Measurements from ENCODE around the gene AWAT1. TPM values are rescaled to one million over a fixed set of nuclear protein-coding genes. Genes with fewer than 3 reads are reported as not detected.

The AWAT1 gene
- total and polyA plus RNA-seq, 4 donors = not detected

GRCh38 chrX:70226048-70226447 is 8.4 kb upstream of the AWAT1 start:
- no peak overlapping the region for H3K27ac ChIP-seq (ENCODE audit: low read depth in 1 of 2, low read length in 1 of 2)
- no peaks in the 10 kb centered on the region for H3K36me3 ChIP-seq (ENCODE audit: control insufficient read depth in 4 of 4, insufficient read depth in 4 of 4, low read length in 4 of 4)

GRCh38 chrX:70226687-70227086 is 7.8 kb upstream of the AWAT1 start:
- no peak overlapping the region for H3K27ac ChIP-seq (ENCODE audit: low read depth in 1 of 2, low read length in 1 of 2)
- no peaks in the 10 kb centered on the region for H3K4me1 ChIP-seq (ENCODE audit: control insufficient read depth in 5 of 5, insufficient read depth in 5 of 5, low read length in 5 of 5)
- WGBS, 2 donors = 76 to 100% methylated on average over 2 of the region's 2 CpGs
- no peaks in the 10 kb centered on the region for H3K9me3 ChIP-seq (ENCODE audit: control insufficient read depth in 4 of 4, insufficient read depth in 3 of 4, low read length in 3 of 4)
- no peak overlapping the region for H3K4me3 ChIP-seq
- H3K27me3 ChIP-seq (ENCODE audit: control insufficient read depth in 3 of 3, insufficient read depth in 3 of 3, low read length in 2 of 3) = no peaks in the 10 kb centered on the region
- H3K36me3 ChIP-seq (ENCODE audit: control insufficient read depth in 4 of 4, insufficient read depth in 4 of 4, low read length in 4 of 4) = no peaks in the 10 kb centered on the region
- no peak overlapping the region for H3K9ac ChIP-seq (ENCODE audit: insufficient read depth in 1 of 2, low read length in 2 of 2)
- ATAC-seq (ENCODE audit: insufficient read depth, low FRiP score) = no peak
- no peak for DNase-seq
- TF ChIP-seq CTCF (IDR thresholded peaks at IDR 0.05; ENCODE audit: control extremely low read depth, extremely low read depth) = no peak

More at GRCh38 chrX:70226048-70226447, 8.4 kb upstream of the AWAT1 start:
- Histone ChIP-seq H3K9me3 (ENCODE audit: control insufficient read depth in 4 of 4, insufficient read depth in 3 of 4, low read length in 3 of 4) (no peaks in the 10 kb centered on the region), H3K4me3 (no peak overlapping the region), H3K4me1 (ENCODE audit: control insufficient read depth in 5 of 5, insufficient read depth in 5 of 5, low read length in 5 of 5) (no peaks in the 10 kb centered on the region), H3K27me3 (ENCODE audit: control insufficient read depth in 3 of 3, insufficient read depth in 3 of 3, low read length in 2 of 3) (no peaks in the 10 kb centered on the region), H3K9ac (ENCODE audit: insufficient read depth in 1 of 2, low read length in 2 of 2) (no peak overlapping the region)
- TF ChIP-seq CTCF (IDR thresholded peaks at IDR 0.05; ENCODE audit: control extremely low read depth, extremely low read depth) = no peak
- DNase-seq = no peak
- no peak for ATAC-seq (ENCODE audit: insufficient read depth, low FRiP score)

- ATAC-seq (ENCODE audit: insufficient read depth, low FRiP score) (no peak), DNase-seq (no peak)
- Histone ChIP-seq H3K9ac (ENCODE audit: insufficient read depth in 1 of 2, low read length in 2 of 2) (no peak overlapping the region), H3K4me1 (ENCODE audit: control insufficient read depth in 5 of 5, insufficient read depth in 5 of 5, low read length in 5 of 5) (no peaks in the 10 kb centered on the region), H3K9me3 (ENCODE audit: control insufficient read depth in 4 of 4, insufficient read depth in 3 of 4, low read length in 3 of 4) (no peaks in the 10 kb centered on the region), H3K27ac (ENCODE audit: low read depth in 1 of 2, low read length in 1 of 2) (no peak overlapping the region), H3K36me3 (ENCODE audit: control insufficient read depth in 4 of 4, insufficient read depth in 4 of 4, low read length in 4 of 4) (no peaks in the 10 kb centered on the region), H3K27me3 (ENCODE audit: control insufficient read depth in 3 of 3, insufficient read depth in 3 of 3, low read length in 2 of 3) (no peaks in the 10 kb centered on the region), H3K4me3 (no peak overlapping the region)
- WGBS, 2 donors = 32 to 58% methylated on average over 3 to 4 of the region's 4 CpGs
- TF ChIP-seq CTCF (IDR thresholded peaks at IDR 0.05; ENCODE audit: control extremely low read depth, extremely low read depth) = no peak
Measured at GRCh38 chrX:70231666-70232065, 2.8 kb upstream of the AWAT1 start.

GRCh38 chrX:70240751-70241150 is 6.3 kb downstream of the AWAT1 start:
- H3K36me3 ChIP-seq (ENCODE audit: control insufficient read depth in 4 of 4, insufficient read depth in 4 of 4, low read length in 4 of 4) = no peaks in the 10 kb centered on the region
- WGBS, 2 donors = 85 to 91% methylated on average over 1 of the region's 1 CpG
- TF ChIP-seq CTCF (IDR thresholded peaks at IDR 0.05; ENCODE audit: control extremely low read depth, extremely low read depth) = no peak
- H3K9ac ChIP-seq (ENCODE audit: insufficient read depth in 1 of 2, low read length in 2 of 2) = no peak overlapping the region
- no peaks in the 10 kb centered on the region for H3K9me3 ChIP-seq (ENCODE audit: control insufficient read depth in 4 of 4, insufficient read depth in 3 of 4, low read length in 3 of 4)
- H3K27me3 ChIP-seq (ENCODE audit: control insufficient read depth in 3 of 3, insufficient read depth in 3 of 3, low read length in 2 of 3) = peaks cover 0 to 2% (median 0%) of the 10 kb centered on the region in 3 donors
- H3K27ac ChIP-seq (ENCODE audit: low read depth in 1 of 2, low read length in 1 of 2) = no peak overlapping the region
- DNase-seq (no peak), ATAC-seq (ENCODE audit: insufficient read depth, low FRiP score) (no peak)
- H3K4me1 ChIP-seq (ENCODE audit: control insufficient read depth in 5 of 5, insufficient read depth in 5 of 5, low read length in 5 of 5) = no peaks in the 10 kb centered on the region
- H3K4me3 ChIP-seq = no peak overlapping the region
